Liver (tissue), 9 donors: ENCODE measurements around the gene DNMT3A. TPM values are rescaled to one million over a fixed set of nuclear protein-coding genes. Genes with fewer than 3 reads are reported as not detected.

Source experiments
- DNase-seq: peaks from one replicate; pipeline ENCODE4 v3.0.0-alpha.2; 2017; ENCODE audit warnings: low spot score
- H3K27ac ChIP-seq, 2 donors: one replicate each; pipeline ENCODE4 v1.7.0; 2013; ENCODE audit warnings: inconsistent platforms in 2 of 2, low read length in 2 of 2, control low read depth in 1 of 2, low read depth in 1 of 2, mild to moderate bottlenecking in 1 of 2
- H3K27me3 ChIP-seq, 4 donors: one replicate each; pipeline versions ENCODE4 v1.6.1 to v1.7.0; 2013; ENCODE audit warnings: low read length in 3 of 4, inconsistent platforms in 1 of 4, mild to moderate bottlenecking in 1 of 4, moderate library complexity in 1 of 4; ENCODE audit not compliant: control insufficient read depth in 4 of 4, insufficient read depth in 4 of 4
- H3K36me3 ChIP-seq, 4 donors: one replicate each; pipeline versions ENCODE4 v1.6.1 to v1.7.0; 2013; ENCODE audit warnings: low read length in 3 of 4, mild to moderate bottlenecking in 3 of 4, low read depth in 1 of 4, moderate library complexity in 1 of 4; ENCODE audit not compliant: control insufficient read depth in 4 of 4, insufficient read depth in 3 of 4
- H3K4me1 ChIP-seq, 4 donors: one replicate each; pipeline versions ENCODE4 v1.6.1 to v1.7.0; 2013; ENCODE audit warnings: low read length in 3 of 4, mild to moderate bottlenecking in 3 of 4, moderate library complexity in 1 of 4; ENCODE audit not compliant: control insufficient read depth in 4 of 4, insufficient read depth in 4 of 4
- H3K4me3 ChIP-seq, 3 donors: one replicate each; pipeline versions ENCODE4 v1.6.1 to v1.7.0; 2013; ENCODE audit warnings: low read length in 3 of 3, control low read depth in 1 of 3, low read depth in 1 of 3, mild to moderate bottlenecking in 1 of 3
- H3K9ac ChIP-seq, 2 donors: one replicate each; pipeline ENCODE4 v1.7.0; 2013; ENCODE audit warnings: low read length in 2 of 2, mild to moderate bottlenecking in 2 of 2, moderate library complexity in 2 of 2, control low read depth in 1 of 2, low read depth in 1 of 2
- H3K9me3 ChIP-seq, 4 donors: one replicate each; pipeline versions ENCODE4 v1.6.1 to v1.7.0; 2013; ENCODE audit warnings: low read length in 3 of 4; ENCODE audit not compliant: control insufficient read depth in 4 of 4
- CTCF ChIP-seq: fragments of 150-350 bp; IDR thresholded peaks from 2 replicates; pipeline ENCODE4 v1.5.1; 2017; ENCODE audit warnings: improper control_type of control experiment, low read depth, low read length; ENCODE audit not compliant: missing input control
- EGR1 ChIP-seq, 2 donors: IDR thresholded peaks; 2 replicates each; pipeline ENCODE4 v1.6.1; 2016 to 2018; ENCODE audit warnings: antibody characterized with exemption in 2 of 2, low read depth in 2 of 2
- FOXA1 ChIP-seq: IDR thresholded peaks from 2 replicates; pipeline ENCODE4 v1.6.1; 2016; ENCODE audit warnings: antibody characterized with exemption
- FOXA2 ChIP-seq: IDR thresholded peaks from 2 replicates; pipeline ENCODE4 v1.6.1; 2016; ENCODE audit warnings: antibody characterized with exemption
- GABPA ChIP-seq, 2 donors: IDR thresholded peaks in 1 of 2; conservative IDR thresholded peaks in 1 of 2; 2 replicates each; pipeline ENCODE4 v1.6.1; 2016; ENCODE audit warnings: antibody characterized with exemption in 2 of 2, mild to moderate bottlenecking in 1 of 2, moderate library complexity in 1 of 2
- HNF4A ChIP-seq, 2 donors: conservative IDR thresholded peaks; 2 replicates each; pipeline ENCODE4 v1.6.1; 2016; ENCODE audit warnings: antibody characterized with exemption in 2 of 2, mild to moderate bottlenecking in 2 of 2
- HNF4G ChIP-seq: IDR thresholded peaks from 2 replicates; pipeline ENCODE4 v1.6.1; 2016; ENCODE audit warnings: antibody characterized with exemption
- MAX ChIP-seq: IDR thresholded peaks from 2 replicates; pipeline ENCODE4 v1.6.1; 2016; ENCODE audit warnings: antibody characterized with exemption
- NR2F2 ChIP-seq: IDR thresholded peaks from 2 replicates; pipeline ENCODE4 v1.6.1; 2016; ENCODE audit warnings: antibody characterized with exemption
- RAD21 ChIP-seq, 2 donors: IDR thresholded peaks; 2 replicates each; pipeline ENCODE4 v1.6.1; 2016; ENCODE audit warnings: antibody characterized with exemption in 2 of 2, mild to moderate bottlenecking in 2 of 2
- REST ChIP-seq: IDR thresholded peaks from 2 replicates; pipeline ENCODE4 v1.6.1; 2016; ENCODE audit warnings: antibody characterized with exemption, mild to moderate bottlenecking
- SP1 ChIP-seq: IDR thresholded peaks from 2 replicates; pipeline ENCODE4 v1.6.1; 2018; ENCODE audit warnings: antibody characterized with exemption, mild to moderate bottlenecking
- TAF1 ChIP-seq: conservative IDR thresholded peaks from 2 replicates; pipeline ENCODE4 v1.6.1; 2016; ENCODE audit warnings: antibody characterized with exemption, mild to moderate bottlenecking
- YY1 ChIP-seq: IDR thresholded peaks from 2 replicates; pipeline ENCODE4 v1.6.1; 2016; ENCODE audit warnings: antibody characterized with exemption, mild to moderate bottlenecking
- WGBS: extraction: QIAGEN DNeasy Blood & Tissue Kit; methylation state at CpG from one replicate; pipeline ENCODE4 v1.1.7; 2013; 5-methylcytosine and 5-hydroxymethylcytosine counted together
- polyA plus RNA-seq, 2 donors: library from polyadenylated mRNA; stranded (reverse) in 1 of 2; unstranded in 1 of 2; fragments of 200-250 nt in 1 of 2; fragments of >200 nt in 1 of 2; fragmentation: Nextera tagmentation in 1 of 2; extraction: Ambion mirVana in 1 of 2; gene quantifications; one replicate each; pipeline versions ENCODE4 v1.2.1 to v1.2.3, GENCODE V29; 2013 to 2015
- total RNA-seq, 2 donors: library from RNA; depleted of rRNA; stranded (reverse); fragments of >200 nt; gene quantifications; one replicate each; pipeline ENCODE4 v1.2.3, GENCODE V29; 2014
- donor health status: healthy.
- donor health status: healthy.
- donor health status: healthy.
- donor health status: healthy.
- donor health status: healthy.

The DNMT3A gene
- total and polyA plus RNA-seq, 4 donors, result 3.5 to 24.2 (median 8.1) TPM

- H3K4me1 ChIP-seq, result peaks cover 0 to 14% (median 4%) of the 10 kb centered on the region in 4 donors
Observed at GRCh38 chr2:25281941-25282340, 59.8 kb downstream of the DNMT3A start.

GRCh38 chr2:25281522-25281921, 60.2 kb downstream of the DNMT3A start:
- Histone ChIP-seq H3K27ac (no peak overlapping the region), H3K4me3 (no peak overlapping the region), H3K27me3 (no peaks in the 10 kb centered on the region), H3K36me3 (peaks cover 0 to 4% (median 1%) of the 10 kb centered on the region in 4 donors), H3K9me3 (no peaks in the 10 kb centered on the region), H3K4me1 (peaks cover 0 to 14% (median 4%) of the 10 kb centered on the region in 4 donors), H3K9ac (no peak overlapping the region)
- no peak for DNase-seq
- TF ChIP-seq FOXA2 (no peak), TAF1 (no peak), RAD21 (IDR thresholded peaks at IDR 0.05) (no peak), GABPA (IDR thresholded peaks at IDR 0.05 in 1 of 2, conservative IDR thresholded peaks at IDR 0.05 in 1 of 2) (no peak), FOXA1 (no peak)
- 67% methylated on average over 5 of the region's 5 CpGs for WGBS

More at GRCh38 chr2:25281941-25282340, 59.8 kb downstream of the DNMT3A start:
- H3K27me3 ChIP-seq, result no peaks in the 10 kb centered on the region
- TF ChIP-seq NR2F2 (no peak), RAD21 (IDR thresholded peaks at IDR 0.05) (no peak), FOXA2 (no peak), MAX (no peak), HNF4A (conservative IDR thresholded peaks at IDR 0.05) (no peak), SP1 (no peak), FOXA1 (no peak), HNF4G (no peak), EGR1 (IDR thresholded peaks at IDR 0.05; ENCODE audit: low read depth in 2 of 2) (no peak), CTCF (no peak), YY1 (no peak)
- no peak for DNase-seq
- no peaks in the 10 kb centered on the region for H3K9me3 ChIP-seq
- H3K36me3 ChIP-seq, result peaks cover 0 to 4% (median 1%) of the 10 kb centered on the region in 4 donors
- no peak overlapping the region for H3K27ac ChIP-seq
- H3K4me3 ChIP-seq, result no peak overlapping the region
- WGBS, result 94% methylated on average over 8 of the region's 8 CpGs
- H3K9ac ChIP-seq, result no peak overlapping the region

GRCh38 chr2:25280051-25280687, 61.6 kb downstream of the DNMT3A start:
- DNase-seq, result no peak
- no peak overlapping the region for H3K27ac ChIP-seq
- WGBS, result 88% methylated on average over 10 of the region's 10 CpGs
- peaks cover 0 to 4% (median 1%) of the 10 kb centered on the region in 4 donors for H3K36me3 ChIP-seq
- H3K27me3 ChIP-seq, result no peaks in the 10 kb centered on the region
- H3K9ac ChIP-seq, result no peak overlapping the region
- H3K4me1 ChIP-seq, result peaks cover 0 to 5% (median 0%) of the 10 kb centered on the region in 4 donors
- H3K4me3 ChIP-seq, result no peak overlapping the region
- no peaks in the 10 kb centered on the region for H3K9me3 ChIP-seq
- TF ChIP-seq FOXA1, result no peak
- no peak for TF ChIP-seq NR2F2
- no peak for TF ChIP-seq HNF4G
- no peak for TF ChIP-seq SP1
- no peak for TF ChIP-seq YY1
- no peak for TF ChIP-seq CTCF
- no peak for TF ChIP-seq REST
